ENCODE data around the gene VAV1.
"Not testable (repeated sequence)": the region's sequence is repeated elsewhere in the genome, so short reads cannot be mapped to it uniquely, and the experiment has no call there.

The VAV1 gene

DNA sequence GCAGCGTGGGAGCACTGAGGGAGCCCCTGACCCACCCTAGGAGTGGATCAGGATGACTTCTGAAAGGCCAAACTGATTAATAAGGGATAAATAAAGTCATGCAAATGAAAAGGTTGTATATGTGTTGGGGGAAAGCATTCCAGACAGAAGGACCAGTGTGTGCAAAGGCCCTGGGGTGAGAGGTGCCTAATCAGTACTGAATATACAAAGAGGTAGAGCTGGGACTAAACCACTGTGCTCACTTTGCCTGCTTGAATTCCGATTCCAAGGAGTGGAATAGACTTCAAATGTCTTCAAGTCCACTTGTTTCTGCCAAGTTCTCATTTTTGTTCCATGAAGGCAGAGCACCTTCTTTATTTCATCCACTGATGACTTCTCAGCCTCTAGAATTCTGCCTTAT lies 82.2 kb downstream of the VAV1 start:
- DNase-seq, result no peak

DNA sequence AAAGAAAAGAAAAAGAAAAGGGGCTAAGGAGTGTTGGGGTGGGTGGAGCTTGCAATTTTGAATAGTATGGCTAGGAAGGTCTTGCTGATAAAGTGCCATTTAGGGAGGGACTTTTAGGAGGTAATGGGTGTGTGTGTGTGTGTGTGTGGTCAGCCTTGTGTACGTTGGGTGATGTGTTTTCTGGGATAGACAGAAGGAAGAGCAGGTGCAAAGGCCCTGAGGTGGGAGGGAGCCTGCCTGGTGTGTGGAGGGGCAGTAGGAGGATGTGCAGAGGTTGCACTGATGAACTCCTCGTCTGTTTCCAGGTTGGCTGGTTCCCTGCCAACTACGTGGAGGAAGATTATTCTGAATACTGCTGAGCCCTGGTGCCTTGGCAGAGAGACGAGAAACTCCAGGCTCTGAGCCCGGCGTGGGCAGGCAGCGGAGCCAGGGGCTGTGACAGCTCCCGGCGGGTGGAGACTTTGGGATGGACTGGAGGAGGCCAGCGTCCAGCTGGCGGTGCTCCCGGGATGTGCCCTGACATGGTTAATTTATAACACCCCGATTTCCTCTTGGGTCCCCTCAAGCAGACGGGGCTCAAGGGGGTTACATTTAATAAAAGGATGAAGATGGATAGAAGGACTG lies 84.4 kb downstream of the VAV1 start:
- DNase-seq, result no peak

DNA sequence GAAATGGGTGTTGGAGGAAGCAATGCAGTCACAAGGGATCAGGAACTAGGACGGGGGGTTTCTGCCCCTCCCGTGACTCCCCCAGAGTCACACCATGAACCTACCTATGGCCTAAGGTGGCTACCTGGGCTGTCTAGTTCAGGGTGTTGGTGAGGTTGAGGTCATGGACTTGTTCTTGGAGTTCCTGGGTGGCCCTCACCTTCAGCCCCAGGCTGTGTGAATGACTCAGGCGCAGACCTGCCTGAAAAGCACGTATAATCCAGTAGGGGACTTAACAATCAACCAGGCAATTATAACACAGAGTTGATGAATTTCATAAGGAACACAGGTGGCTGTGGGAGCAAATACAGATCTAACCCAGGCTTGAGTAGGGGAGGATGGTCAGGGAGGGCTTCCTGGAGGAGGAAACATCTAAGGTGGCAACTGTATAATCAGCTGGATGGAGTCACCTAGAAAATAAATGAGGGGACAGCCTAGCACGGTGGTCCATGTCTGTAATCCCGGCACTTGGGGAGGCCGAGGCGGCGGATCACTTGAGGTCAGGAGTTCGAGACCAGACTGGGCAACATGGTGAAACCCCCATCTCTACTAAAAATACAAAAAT lies 89.3 kb downstream of the VAV1 start:
- DNase-seq, result no peak

GRCh38 chr19:6862673-6863078 lies 90.2 kb downstream of the VAV1 start:
- DNase-seq, result peak; percentile 58 to 80

DNA sequence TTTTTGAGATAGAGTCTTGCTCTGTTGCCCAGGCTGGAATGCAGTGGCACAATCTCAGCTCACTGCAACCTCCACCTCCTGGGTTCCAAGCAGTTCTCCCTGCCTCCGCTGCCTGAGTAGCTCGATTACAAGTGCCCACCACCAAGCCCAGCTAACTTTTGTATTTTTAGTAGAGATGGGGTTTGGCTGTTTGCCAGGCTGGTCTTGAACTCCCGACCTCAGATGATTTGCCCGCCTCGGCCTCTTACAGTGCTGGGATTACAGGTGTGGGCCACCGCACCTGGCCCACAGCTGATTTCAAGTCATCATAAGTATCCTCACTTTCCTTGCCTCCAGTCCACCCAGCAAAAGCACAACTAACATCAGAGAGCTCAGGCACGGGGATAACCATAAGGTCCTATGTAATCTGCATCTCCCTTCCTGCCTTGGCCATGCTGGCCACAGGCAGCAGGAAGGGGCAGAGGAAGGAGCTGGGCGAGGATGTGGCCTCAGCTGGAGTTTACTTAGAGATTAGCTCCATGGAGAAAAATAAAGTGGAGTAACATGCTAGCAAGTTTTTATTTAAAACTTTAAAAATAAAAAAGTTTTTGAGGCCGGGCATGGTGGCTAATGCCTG lies 91.9 kb downstream of the VAV1 start:
- no peak for DNase-seq

GRCh38 chr19:6865849-6866248 lies 93.3 kb downstream of the VAV1 start:
- DNase-seq, result no peak

- no peak for DNase-seq
Observed at GRCh38 chr19:6866741-6867151, 94.2 kb downstream of the VAV1 start.

DNA sequence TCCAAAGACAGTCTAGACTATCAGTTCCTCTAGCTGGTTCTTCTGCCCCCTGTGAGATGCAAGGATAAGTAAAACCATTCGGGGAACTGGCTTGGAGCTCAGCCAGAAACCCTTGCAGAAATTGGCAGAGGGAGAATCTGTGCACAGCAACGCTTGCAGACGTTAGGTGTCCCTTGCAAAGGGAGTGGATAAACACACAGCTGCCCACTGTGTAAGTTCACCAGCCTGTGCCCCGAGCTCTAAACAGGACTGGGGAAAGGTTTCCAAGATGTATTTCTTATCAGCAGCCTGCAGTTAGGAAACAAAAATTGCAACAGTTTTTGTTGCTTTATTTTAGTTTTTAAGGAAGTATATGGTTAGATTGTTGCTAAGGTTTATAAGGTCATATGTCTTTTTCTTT lies 95.8 kb downstream of the VAV1 start:
- peak; percentile 22 to 83 for DNase-seq

DNA sequence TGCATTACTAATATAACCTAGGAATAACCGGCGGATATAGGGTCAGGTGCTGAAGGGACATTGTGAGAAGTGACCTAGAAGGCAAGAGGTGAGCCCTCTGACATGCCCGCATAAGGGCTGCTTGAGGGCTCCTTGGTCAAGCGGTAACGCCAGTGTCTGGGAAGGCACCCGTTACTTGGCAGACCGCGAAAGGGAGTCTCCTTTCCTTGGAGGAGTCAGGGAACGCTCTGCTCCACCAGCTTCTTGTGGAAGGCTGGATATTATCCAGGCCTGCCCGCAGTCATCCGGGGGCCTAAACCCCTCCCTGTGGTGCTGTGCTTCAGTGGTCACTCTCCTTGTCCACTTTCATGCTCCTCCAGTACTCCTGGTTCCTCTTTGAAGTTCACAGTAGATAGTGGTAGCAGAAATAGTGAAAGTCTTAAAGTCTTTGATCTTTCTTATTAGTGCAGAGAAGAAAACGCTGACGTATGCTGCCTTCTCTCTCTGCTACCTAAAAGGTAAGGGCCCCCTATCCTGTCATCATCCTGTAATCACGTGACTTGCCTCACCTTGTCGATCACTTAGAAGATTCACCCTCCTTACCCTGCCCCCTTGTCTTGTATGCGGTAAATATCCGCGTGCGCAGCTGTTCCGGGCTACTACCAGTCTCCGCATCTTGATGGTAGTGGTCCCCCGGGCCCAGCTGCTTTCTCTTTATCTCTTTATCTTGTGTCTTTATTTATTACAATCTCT lies 96.8 kb downstream of the VAV1 start:
- DNase-seq, result not testable (repeated sequence)

GRCh38 chr19:6873708-6874431 lies 101.4 kb downstream of the VAV1 start:
- DNase-seq, result no peak

DNA sequence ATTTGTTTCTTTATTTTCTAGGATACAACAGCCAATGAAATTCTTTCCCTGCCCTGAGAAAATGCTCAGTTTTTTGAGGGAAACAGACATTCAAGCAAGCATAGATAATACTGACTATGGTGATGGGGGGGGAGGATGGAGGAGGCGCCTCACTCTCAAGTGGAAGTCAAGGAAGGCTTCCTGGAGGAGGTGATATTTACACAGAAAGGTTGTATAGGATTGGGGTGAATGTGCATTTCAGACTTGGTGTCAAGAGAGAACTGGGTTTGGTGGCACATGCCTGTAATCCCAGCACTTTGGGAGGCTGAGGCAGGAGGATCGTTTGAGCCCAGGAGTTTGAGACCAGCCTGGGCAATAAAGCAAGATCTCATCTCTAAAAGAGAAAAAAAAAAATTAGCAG lies 102.7 kb downstream of the VAV1 start:
- no peak for DNase-seq

GRCh38 chr19:6876748-6877147 lies 104.2 kb downstream of the VAV1 start:
- no peak for DNase-seq

DNA sequence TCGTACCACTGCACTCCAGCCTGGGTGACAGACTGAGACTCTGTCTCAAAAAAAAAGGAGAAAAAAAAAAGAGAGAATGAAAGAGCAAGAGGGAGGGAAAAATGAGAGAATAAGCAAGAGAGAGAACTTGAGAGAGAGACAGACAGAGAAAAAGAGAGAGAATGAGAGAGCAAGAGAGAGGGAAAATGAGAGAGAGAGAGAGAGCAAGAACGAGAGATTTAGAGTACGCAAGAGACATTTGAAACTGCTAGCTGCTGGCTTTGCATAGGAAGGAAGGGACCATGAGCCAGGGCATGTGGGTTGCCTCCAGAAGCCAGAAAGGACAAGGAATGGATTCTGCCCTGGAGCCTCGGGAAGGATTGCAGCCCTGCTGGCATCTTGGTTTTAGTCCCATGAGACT lies 105.3 kb downstream of the VAV1 start:
- no peak for DNase-seq

DNA sequence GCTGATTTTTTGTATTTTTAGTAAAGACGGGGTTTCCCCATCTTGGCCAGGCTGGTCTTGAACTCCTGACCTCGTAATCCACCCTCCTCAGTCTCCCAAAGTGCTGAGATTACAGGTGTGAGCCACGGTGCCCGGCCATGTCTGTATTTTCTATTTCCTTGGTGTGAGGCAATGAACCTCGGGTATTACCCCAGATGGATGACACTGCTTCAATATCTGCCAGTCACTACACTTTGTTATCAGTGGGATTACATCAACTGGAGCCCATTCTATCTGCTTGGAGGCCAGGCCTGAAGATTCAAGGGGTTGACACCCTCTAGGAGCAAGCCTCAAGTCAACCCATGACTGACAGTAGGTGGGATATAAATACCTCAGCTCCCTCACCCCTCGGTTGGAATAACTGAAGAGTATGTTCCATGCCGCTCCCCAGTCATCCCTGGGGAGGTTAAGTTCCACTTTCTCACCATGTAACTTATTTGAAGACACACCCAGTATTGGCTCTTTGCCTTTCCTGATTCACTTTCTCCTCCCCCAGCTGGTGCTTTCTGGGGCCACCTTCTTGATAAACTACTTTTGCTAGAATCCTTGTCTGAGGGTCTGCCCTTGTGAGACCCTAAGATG lies 113.9 kb downstream of the VAV1 start:
- no peak for DNase-seq

DNA sequence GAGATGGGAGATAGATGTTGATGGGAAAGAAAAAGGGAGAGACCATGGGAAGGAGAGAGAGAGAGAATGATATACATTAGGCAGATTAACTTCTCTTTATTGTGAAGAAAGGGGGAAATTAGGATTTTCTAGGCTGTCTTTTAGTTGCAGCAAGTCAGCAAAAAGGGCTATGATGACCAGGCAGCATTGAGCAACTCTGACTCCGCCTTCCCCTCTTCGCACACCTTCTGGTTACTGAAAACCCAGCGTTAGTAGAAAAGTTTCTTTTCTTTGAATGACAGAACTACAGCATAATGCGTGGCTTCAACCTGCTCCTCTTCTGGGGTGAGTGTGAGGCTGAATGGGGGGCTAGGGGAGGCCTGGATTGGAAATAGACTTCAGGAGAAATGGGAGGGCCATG lies 114.8 kb downstream of the VAV1 start, which contains the start of gene ADGRE1:
ADGRE1 (plus strand) TSS at position 264 of the 400 bp plus-strand sequence; CDS start at position 294, 30 bp downstream.
- DNase-seq, result no peak

DNA sequence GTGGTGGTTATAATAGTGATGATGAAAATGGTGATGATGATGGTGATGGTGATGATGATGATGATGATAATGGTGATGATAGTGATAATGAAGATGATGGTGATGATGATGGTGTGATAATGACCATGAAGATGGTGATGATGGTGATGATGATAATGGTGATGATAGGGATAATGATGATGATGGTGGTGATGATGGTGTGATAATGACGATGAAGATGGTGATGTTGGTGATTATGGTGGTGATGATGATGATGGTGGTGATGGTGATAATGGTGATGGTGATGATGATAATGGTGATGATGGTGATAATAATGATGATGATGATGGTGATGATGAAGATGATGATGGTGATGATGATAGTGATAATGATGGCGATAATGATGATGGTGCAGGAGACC lies 116.5 kb downstream of the VAV1 start:
- no peak for DNase-seq

DNA sequence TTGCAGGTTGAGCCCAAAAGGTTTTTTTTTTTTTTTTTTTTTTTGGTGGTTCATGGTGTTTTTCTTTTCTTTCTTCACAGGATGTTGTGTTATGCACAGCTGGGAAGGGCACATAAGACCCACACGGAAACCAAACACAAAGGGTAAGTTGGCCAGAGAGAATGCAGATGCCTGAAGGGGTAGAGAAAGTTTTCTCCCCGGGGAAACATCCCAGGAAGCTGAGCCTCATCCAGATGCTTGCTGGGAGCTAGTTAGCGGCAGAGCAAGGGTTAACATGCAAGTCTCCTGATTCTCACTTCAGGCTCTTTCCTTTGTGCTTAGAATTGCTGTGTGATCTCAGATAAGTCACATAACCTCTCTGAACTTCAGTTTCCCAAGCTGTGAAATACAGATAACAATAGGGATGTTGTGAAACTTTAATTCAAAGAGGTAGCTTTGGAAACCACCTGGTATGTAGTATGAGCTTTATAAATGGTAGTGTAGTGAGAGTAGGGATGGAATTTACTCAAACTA lies 117.9 kb downstream of the VAV1 start:
- DNase-seq, result no peak

DNA sequence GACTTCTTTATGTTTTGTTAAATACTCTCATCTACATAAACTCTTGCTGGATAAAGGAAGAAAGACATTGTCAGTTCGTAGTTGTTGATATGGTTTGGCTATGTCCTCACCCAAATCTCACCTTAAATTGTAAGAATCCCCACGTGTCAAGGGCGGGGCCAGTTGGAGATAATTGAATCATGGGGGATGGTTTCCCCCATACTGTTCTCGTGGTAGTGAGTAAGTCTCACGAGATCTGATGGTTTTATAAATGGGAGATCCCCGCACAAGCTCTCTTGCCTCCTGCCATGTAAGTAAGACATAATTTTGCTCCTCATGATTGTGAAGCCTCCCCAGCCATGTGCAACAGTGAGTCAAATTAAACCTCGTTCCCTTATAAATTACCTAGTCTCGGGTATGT lies 118.4 kb downstream of the VAV1 start:
- no peak for DNase-seq

DNA sequence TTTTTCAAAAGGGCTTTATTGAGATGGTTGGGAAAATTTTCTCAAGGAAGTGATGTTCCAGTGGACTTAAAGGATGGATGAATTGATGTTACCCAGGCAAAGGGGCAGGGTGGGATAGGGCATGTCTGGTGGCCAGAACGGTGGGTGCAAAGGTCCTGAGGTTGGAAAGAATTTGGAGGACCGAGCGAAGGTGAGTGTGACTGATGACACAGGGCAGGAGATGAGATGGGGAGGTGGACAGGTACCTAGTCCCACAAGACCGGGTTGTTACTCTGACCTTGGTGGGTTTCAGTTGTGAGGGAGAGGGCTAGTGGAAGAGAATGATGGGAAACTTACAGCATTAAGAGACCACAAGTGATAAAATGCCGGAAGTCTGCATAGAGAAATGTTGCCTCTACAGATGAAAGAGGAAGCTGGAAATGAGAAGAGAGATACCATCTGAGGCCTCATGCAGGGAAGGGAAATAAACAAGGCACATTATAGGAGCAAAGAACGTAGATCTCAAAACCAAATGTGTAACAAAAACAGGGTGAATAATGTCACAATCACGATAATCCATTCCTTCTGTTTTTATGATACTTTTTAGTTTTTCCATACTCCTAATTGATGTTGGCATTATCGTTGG lies 119.4 kb downstream of the VAV1 start:
- DNase-seq, result peak in 1 of 2 donors; percentile 89

GRCh38 chr19:6894313-6894712 lies 121.8 kb downstream of the VAV1 start:
- DNase-seq, result no peak

- no peak for DNase-seq
Observed at GRCh38 chr19:6903446-6903845, 130.9 kb downstream of the VAV1 start.

DNA sequence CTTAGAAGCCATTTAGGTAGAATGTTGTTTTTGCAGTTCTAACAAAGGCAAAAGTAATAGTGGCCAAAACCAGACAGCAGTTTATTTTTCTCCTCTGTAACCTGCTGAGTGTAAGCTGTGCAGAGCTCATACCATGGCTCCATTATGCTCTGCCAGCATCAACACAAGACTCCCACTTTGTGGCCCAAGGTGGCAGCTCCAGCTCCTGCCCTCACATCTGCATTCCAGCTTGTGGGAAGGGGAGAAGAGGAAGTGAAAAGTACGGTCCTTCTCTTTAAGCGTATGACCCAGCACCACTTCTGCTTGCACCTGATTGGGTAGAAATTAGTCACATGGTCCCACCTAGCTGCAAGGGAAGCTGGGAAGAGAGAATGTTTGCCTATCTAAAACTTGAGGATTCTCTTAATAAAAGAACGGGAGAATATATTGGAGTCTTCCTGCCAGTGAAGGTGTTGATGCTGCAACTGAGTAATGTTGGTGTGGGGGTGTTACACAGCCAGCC lies 134.1 kb downstream of the VAV1 start:
- DNase-seq, result no peak

Data from bone marrow (tissue), 2 donors.